Muscle of back (tissue), 11 donors: ENCODE data around the gene ZNF177. TPM values are rescaled to one million over a fixed set of nuclear protein-coding genes. Genes with fewer than 3 reads are reported as not detected.

Source experiments
- DNase-seq, 3 donors: peaks; one replicate each; pipeline versions ENCODE4 v3.0.0 to v3.0.0-alpha.2; 2013
- polyA plus RNA-seq, 10 donors: library from polyadenylated mRNA; unstranded; fragments of 120-200 nt; gene quantifications; one replicate each; pipeline ENCODE4 v1.2.1, GENCODE V29; 2013; ENCODE audit not compliant: insufficient read length in 10 of 10

ZNF177 gene
- polyA plus RNA-seq, 10 donors, result 2.8 to 7.9 (median 5.5) TPM

- no peak for DNase-seq
Observed at GRCh38 chr19:9427941-9428340, 65.1 kb downstream of the ZNF177 start.

GRCh38 chr19:9430444-9430843, 67.6 kb downstream of the ZNF177 start:
- no peak for DNase-seq

GRCh38 chr19:9431475-9431874, 68.7 kb downstream of the ZNF177 start:
- no peak for DNase-seq

Other genes starting within 250 kb of the ZNF177 start
- gene OR7G1, start 247.2 kb upstream of the ZNF177 start, polyA plus RNA-seq, result not detected
- not detected for gene OR7G3, start 236.1 kb upstream of the ZNF177 start, polyA plus RNA-seq
- 10 to 100 TPM; 15.6 to 23.7 (median 18.8) TPM for gene ZNF317, start 222.6 kb upstream of the ZNF177 start, polyA plus RNA-seq
- 1 to 10 TPM in 1 of 10 donors, under 1 TPM in 9; 0.05 to 1.5 (median 0.10) TPM for gene OR7D2, start 184.0 kb upstream of the ZNF177 start, polyA plus RNA-seq
- gene OR7D4, start 143.4 kb upstream of the ZNF177 start, polyA plus RNA-seq, result not detected
- gene OR7E24, start 112.1 kb upstream of the ZNF177 start, polyA plus RNA-seq, result not detected
- 1 to 10 TPM; 2.0 to 4.9 (median 3.6) TPM for gene ZNF699, start 53.2 kb upstream of the ZNF177 start, polyA plus RNA-seq
- gene ZNF559, start 38.8 kb upstream of the ZNF177 start, polyA plus RNA-seq, result 10 to 100 TPM; 18.5 to 36.4 (median 29.4) TPM
- gene ZNF266, start 72.6 kb downstream of the ZNF177 start, polyA plus RNA-seq, result 10 to 100 TPM; 10.7 to 44.6 (median 24.8) TPM
- gene ZNF560, start 135.6 kb downstream of the ZNF177 start, polyA plus RNA-seq, result under 1 TPM in 9 of 10 donors, not detected in 1; 0.09 to 0.71 (median 0.23) TPM
- 10 to 100 TPM in 9 of 10 donors, 1 to 10 TPM in 1; 9.5 to 14.7 (median 12.5) TPM for gene ZNF426, start 175.6 kb downstream of the ZNF177 start, polyA plus RNA-seq
- 10 to 100 TPM in 5 of 10 donors, 1 to 10 TPM in 5; 6.4 to 15.6 (median 9.6) TPM for gene ZNF121, start 221.5 kb downstream of the ZNF177 start, polyA plus RNA-seq